Measurements from ENCODE around the gene NUP35. TPM values are rescaled to one million over a fixed set of nuclear protein-coding genes. Genes with fewer than 3 reads are reported as not detected.

Gene NUP35
- polyA plus RNA-seq, 2 of the 4 experiments (the other 2 are of a cell fraction) = 39.6 to 45.9 TPM

GRCh38 chr2:183186766-183187165, 62.5 kb downstream of the NUP35 start:
- ATAC-seq (no peak), DNase-seq (ENCODE audit: low read depth in 1 of 2, low spot score in 1 of 2) (no peak), FAIRE-seq (no peak)
- POLR2A ChIA-PET = no interaction called here
- Histone ChIP-seq H3K4me3 (no peak overlapping the region), H3K9me3 (peaks cover 12% of the 10 kb centered on the region; the same call in 2 of the 3 replicates), H3K4me1 (no peaks in the 10 kb centered on the region), H3K4me2 (no peak overlapping the region), H3K27ac (no peak overlapping the region)
- TF ChIP-seq HES2 (IDR thresholded peaks at IDR 0.05) (no peak), FOXS1 (CRISPR knock-in tag; IDR thresholded peaks at IDR 0.05) (no peak), TP53 (CRISPR knock-in tag; IDR thresholded peaks at IDR 0.05) (no peak), E2F6 (IDR thresholded peaks at IDR 0.05; ENCODE audit: borderline replicate concordance, low read depth) (no peak), CHD4 (IDR thresholded peaks at IDR 0.05; ENCODE audit: borderline replicate concordance) (no peak), SREBF2 (IDR thresholded peaks at IDR 0.05) (no peak), PBX3 (IDR thresholded peaks at IDR 0.05) (no peak), ESRRA (IDR thresholded peaks at IDR 0.05; ENCODE audit: borderline replicate concordance, low read length) (no peak), FOSL2 (IDR thresholded peaks at IDR 0.05) (no peak), FOSL2 (CRISPR knock-in tag; IDR thresholded peaks at IDR 0.05) (no peak), RFX5 (IDR thresholded peaks at IDR 0.05) (no peak), CBX8 (IDR thresholded peaks at IDR 0.05) (no peak), EHF (CRISPR knock-in tag; IDR thresholded peaks at IDR 0.05) (no peak), CHD2 (IDR thresholded peaks at IDR 0.05; ENCODE audit: low read length, partially characterized antibody) (no peak), HOXB13 (CRISPR knock-in tag; IDR thresholded peaks at IDR 0.05; ENCODE audit: low read depth) (no peak), USF2 (IDR thresholded peaks at IDR 0.05) (no peak), ZNF302 (CRISPR knock-in tag; IDR thresholded peaks at IDR 0.05) (no peak), CTCF (IDR thresholded peaks at IDR 0.05) (no peak), ZC3H11A (IDR thresholded peaks at IDR 0.05) (no peak)
- CTCF ChIA-PET = interaction anchor here (0.9 kb wide), 1 partner anchor 115 kb away, joined by 4 read pairs; no protein-coding TSS in a partner anchor
- WGBS (ENCODE audit: missing lambda C conversion rate) = 88% methylated on average over 1 of the region's 1 CpG

- no peak overlapping the region for H3K4me3 ChIP-seq
- ChIA-PET CTCF (no interaction called here), POLR2A (no interaction called here)
- H3K27ac ChIP-seq = no peak overlapping the region
- no peak for ATAC-seq
- FAIRE-seq = no peak
- H3K4me1 ChIP-seq = no peaks in the 10 kb centered on the region
- no peak for DNase-seq (ENCODE audit: low read depth in 1 of 2, low spot score in 1 of 2)
- WGBS (ENCODE audit: missing lambda C conversion rate) = 95% methylated on average over 1 of the region's 1 CpG
- no peak for TF ChIP-seq CHD2 (IDR thresholded peaks at IDR 0.05; ENCODE audit: low read length, partially characterized antibody)
- no peak for TF ChIP-seq HOXA7 (CRISPR knock-in tag; IDR thresholded peaks at IDR 0.05)
- no peak for TF ChIP-seq SREBF2 (IDR thresholded peaks at IDR 0.05)
- no peak for TF ChIP-seq E2F6 (IDR thresholded peaks at IDR 0.05; ENCODE audit: borderline replicate concordance, low read depth)
- no peak for TF ChIP-seq CHD4 (IDR thresholded peaks at IDR 0.05; ENCODE audit: borderline replicate concordance)
- TF ChIP-seq EP300 (IDR thresholded peaks at IDR 0.05) = no peak
- TF ChIP-seq PHF8 (IDR thresholded peaks at IDR 0.05; ENCODE audit: borderline replicate concordance, low read depth) = no peak
- no peak for TF ChIP-seq MAX (IDR thresholded peaks at IDR 0.05)
- no peak for TF ChIP-seq ELK1 (IDR thresholded peaks at IDR 0.05; ENCODE audit: low read depth, low read length)
- TF ChIP-seq HOXB5 (CRISPR knock-in tag; IDR thresholded peaks at IDR 0.05) = no peak
- TF ChIP-seq FOXS1 (CRISPR knock-in tag; IDR thresholded peaks at IDR 0.05) = no peak
- no peak for TF ChIP-seq CTCF (IDR thresholded peaks at IDR 0.05)
- TF ChIP-seq CBX2 (IDR thresholded peaks at IDR 0.05; ENCODE audit: borderline replicate concordance, low read depth) = no peak
- H3K9me3 ChIP-seq = no peaks in the 10 kb centered on the region
- H3K4me2 ChIP-seq = no peak overlapping the region
Observed at GRCh38 chr2:183192343-183192742, 68.1 kb downstream of the NUP35 start.

All from A549 (cell line).